HEK293 (cell line): ENCODE data around the gene MGLL.
A peak's percentile ranks its signal among the peaks of the same experiment; 100 is the strongest.

ENCODE experiments used
- CTCF ChIA-PET: fragments of 350-600 bp; formaldehyde crosslinking; extraction: SDS; loops from one replicate; lab custom pipeline; 2021; ENCODE audit warnings: antibody characterized with exemption; lab: Yijun Ruan, JAX
- POLR2A ChIA-PET: fragments of 300-600 bp; formaldehyde crosslinking; extraction: SDS; loops from one replicate; lab custom pipeline; 2020; ENCODE audit warnings: antibody characterized with exemption, inconsistent platforms; lab: Yijun Ruan, JAX
- H3K27ac ChIP-seq: fragments of 200-500 bp; sonication (Bioruptor generic); 2 replicates; pipeline ENCODE4 v1.5.1; 2014; ENCODE audit warnings: low read depth, low read length, control low read depth, inconsistent platforms; ENCODE audit errors: extremely low read depth
- H3K36me3 ChIP-seq, 2 experiments: fragments of 200-500 bp in 1 of 2; sonication (Bioruptor generic) in 1 of 2; 1 replicate in 1 of 2; 2 replicates in 1 of 2; pipeline ENCODE4 v1.5.1; 2014 to 2017; ENCODE audit warnings: inconsistent platforms in 2 of 2, low read length in 2 of 2; ENCODE audit not compliant: control insufficient read depth in 2 of 2, insufficient read depth in 1 of 2
- H3K4me1 ChIP-seq: fragments of 200-500 bp; sonication (Bioruptor generic); 2 replicates; pipeline ENCODE4 v1.5.1; 2014; ENCODE audit warnings: mild to moderate bottlenecking, low read length, inconsistent platforms; ENCODE audit not compliant: control insufficient read depth, insufficient read depth
- H3K4me3 ChIP-seq: 2 replicates; pipeline ENCODE4 v1.5.1; 2011; ENCODE audit warnings: low read depth, mild to moderate bottlenecking, control low read depth, low read length, moderate library complexity
- H3K9me3 ChIP-seq: fragments of 200-500 bp; sonication (Bioruptor generic); 2 replicates; pipeline ENCODE4 v1.5.1; 2014; ENCODE audit warnings: low read depth, low read length, inconsistent platforms; ENCODE audit not compliant: control insufficient read depth, insufficient read depth
- BCL11A ChIP-seq: fragments of 450-650 bp; formaldehyde crosslinking; IDR thresholded peaks from 2 replicates; pipeline ENCODE4 v1.5.1; 2016; ENCODE audit warnings: low read depth, missing biosample characterization, missing genetic modification characterization
- GLI4 ChIP-seq: fragments of 450-650 bp; formaldehyde crosslinking; IDR thresholded peaks from 2 replicates; pipeline ENCODE4 v1.5.1; 2016; ENCODE audit warnings: missing biosample characterization, missing genetic modification characterization
- GLIS1 ChIP-seq: fragments of 450-650 bp; formaldehyde crosslinking; IDR thresholded peaks from 2 replicates; pipeline ENCODE4 v1.5.1; 2016; ENCODE audit warnings: missing biosample characterization, missing genetic modification characterization
- PBX3 ChIP-seq: sonication (generic); formaldehyde crosslinking; IDR thresholded peaks from 2 replicates; pipeline ENCODE4 v1.8.1; 2022; ENCODE audit warnings: mild to moderate bottlenecking, moderate library complexity, missing genetic modification reagents
- TRIM28 ChIP-seq: IDR thresholded peaks from 2 replicates; pipeline ENCODE4 v1.6.1; 2011; ENCODE audit warnings: low read length, control low read depth, borderline replicate concordance
- ZBTB20 ChIP-seq: fragments of 450-650 bp; formaldehyde crosslinking; IDR thresholded peaks from 2 replicates; pipeline ENCODE4 v1.5.1; 2016; ENCODE audit warnings: missing biosample characterization, missing genetic modification characterization
- ZIC2 ChIP-seq: fragments of 450-650 bp; formaldehyde crosslinking; IDR thresholded peaks from 2 replicates; pipeline ENCODE4 v1.5.1; 2016; ENCODE audit warnings: missing biosample characterization, missing genetic modification characterization
- ZNF202 ChIP-seq: fragments of 450-650 bp; formaldehyde crosslinking; IDR thresholded peaks from 2 replicates; pipeline ENCODE4 v1.5.1; 2016; ENCODE audit warnings: missing biosample characterization, missing genetic modification characterization, borderline replicate concordance
- ZNF280D ChIP-seq: fragments of 450-650 bp; formaldehyde crosslinking; IDR thresholded peaks from 2 replicates; pipeline ENCODE4 v1.5.1; 2016; ENCODE audit warnings: missing biosample characterization, missing genetic modification characterization
- ZNF394 ChIP-seq: fragments of 450-650 bp; formaldehyde crosslinking; IDR thresholded peaks from 2 replicates; pipeline ENCODE4 v1.5.1; 2016; ENCODE audit warnings: missing biosample characterization, missing genetic modification characterization, mild to moderate bottlenecking, moderate library complexity, borderline replicate concordance
- ZNF416 ChIP-seq: fragments of 450-650 bp; formaldehyde crosslinking; IDR thresholded peaks from 2 replicates; pipeline ENCODE4 v1.5.1; 2016; ENCODE audit warnings: missing biosample characterization, missing genetic modification characterization
- ZNF629 ChIP-seq: fragments of 450-650 bp; formaldehyde crosslinking; IDR thresholded peaks from 2 replicates; pipeline ENCODE4 v1.5.1; 2017; ENCODE audit warnings: missing biosample characterization, missing genetic modification characterization
- ZNF639 ChIP-seq: fragments of 450-650 bp; formaldehyde crosslinking; IDR thresholded peaks from 2 replicates; pipeline ENCODE4 v1.5.1; 2016; ENCODE audit warnings: missing biosample characterization, missing genetic modification characterization
- ZNF654 ChIP-seq: fragments of 450-650 bp; formaldehyde crosslinking; IDR thresholded peaks from 2 replicates; pipeline ENCODE4 v1.5.1; 2016; ENCODE audit warnings: low read depth, missing biosample characterization, missing genetic modification characterization
- ZNF660 ChIP-seq: fragments of 450-650 bp; IDR thresholded peaks from 2 replicates; pipeline ENCODE4 v1.5.1; 2018; ENCODE audit warnings: missing biosample characterization, mild to moderate bottlenecking, missing genetic modification characterization
- ZNF692 ChIP-seq: fragments of 450-650 bp; formaldehyde crosslinking; IDR thresholded peaks from 2 replicates; pipeline ENCODE4 v1.5.1; 2016; ENCODE audit warnings: missing biosample characterization, missing genetic modification characterization
- ZNF76 ChIP-seq: fragments of 450-650 bp; formaldehyde crosslinking; IDR thresholded peaks from 2 replicates; pipeline ENCODE4; 2016; ENCODE audit warnings: low read depth, missing biosample characterization, missing genetic modification characterization, borderline replicate concordance
- ZSCAN30 ChIP-seq: fragments of 450-650 bp; IDR thresholded peaks from 2 replicates; pipeline ENCODE4 v1.5.1; 2018; ENCODE audit warnings: missing biosample characterization, mild to moderate bottlenecking, missing genetic modification characterization, moderate library complexity

Gene MGLL

GRCh38 chr3:127712881-127713771 lies 109.2 kb downstream of the MGLL start (continued):
- TF ChIP-seq ZNF692 (peak; percentile 92), ZIC2 (tag by site-specific recombination) (peak; percentile 28; the same call in 1 of the 2 replicates), ZNF280D (tag by site-specific recombination) (no peak)

GRCh38 chr3:127712461-127712860 lies 109.9 kb downstream of the MGLL start:
- Histone ChIP-seq H3K4me1 (no peaks in the 10 kb centered on the region), H3K36me3 (no peaks in the 10 kb centered on the region), H3K4me3 (no peak overlapping the region), H3K27ac (no peak overlapping the region), H3K9me3 (no peaks in the 10 kb centered on the region)
- POLR2A ChIA-PET, result no interaction called here
- CTCF ChIA-PET, result no interaction called here
- no peak for TF ChIP-seq GLI4 (tag by site-specific recombination)
- TF ChIP-seq ZNF76, result no peak
- no peak for TF ChIP-seq ZNF416
- TF ChIP-seq ZNF629 (tag by site-specific recombination), result no peak
- TF ChIP-seq BCL11A (tag by site-specific recombination), result no peak
- no peak for TF ChIP-seq ZNF394 (tag by site-specific recombination)
- TF ChIP-seq ZNF202, result no peak
- no peak for TF ChIP-seq ZNF654
- TF ChIP-seq GLIS1, result no peak
- no peak for TF ChIP-seq PBX3 (CRISPR knock-in tag)
- TF ChIP-seq ZSCAN30 (tag by site-specific recombination), result no peak
- no peak for TF ChIP-seq ZBTB20 (tag by site-specific recombination)
- TF ChIP-seq ZNF639 (tag by site-specific recombination), result no peak
- TF ChIP-seq ZNF660 (tag by site-specific recombination), result no peak
- no peak for TF ChIP-seq TRIM28
